Measurements from ENCODE around the gene SLC28A3. TPM values are rescaled to one million over a fixed set of nuclear protein-coding genes. Genes with fewer than 3 reads are reported as not detected.

Gene SLC28A3
- total and polyA plus RNA-seq, 2 experiments from 2014 or later = not detected

- TF ChIP-seq STAT1 (IDR thresholded peaks at IDR 0.05; ENCODE audit: unreplicated experiment) = no peak
- no peak for TF ChIP-seq POLR2AphosphoS5 (IDR thresholded peaks at IDR 0.05; ENCODE audit: low read depth)
- TF ChIP-seq ZNF331 (CRISPR knock-in tag; IDR thresholded peaks at IDR 0.05; ENCODE audit: low read depth) = no peak
- TF ChIP-seq EZH2 (IDR thresholded peaks at IDR 0.05; ENCODE audit: low read depth, unreplicated experiment) = no peak
- no peak for TF ChIP-seq NANOG (IDR thresholded peaks at IDR 0.05; ENCODE audit: borderline replicate concordance)
- no peak for TF ChIP-seq REST (IDR thresholded peaks at IDR 0.05; ENCODE audit: unreplicated experiment)
- no peak for TF ChIP-seq ZNF114 (CRISPR knock-in tag; IDR thresholded peaks at IDR 0.05)
- no peak for TF ChIP-seq EZH2phosphoT487 (IDR thresholded peaks at IDR 0.05; ENCODE audit: unreplicated experiment)
These were observed 47.4 kb downstream of the SLC28A3 start (continued) for GRCh38 chr9:84293001-84293798.

- no peaks in the 10 kb centered on the region for H3K4me1 ChIP-seq (ENCODE audit: insufficient read depth)
- H3K27ac Mint-ChIP-seq = no peak overlapping the region
- no peak overlapping the region for H3K27ac ChIP-seq (ENCODE audit: low read depth)
- ATAC-seq = no peak
- no peak overlapping the region for H3K4me2 ChIP-seq
- no peaks in the 10 kb centered on the region for H4K20me1 ChIP-seq (replicated peaks; ENCODE audit: insufficient read depth)
- no peaks in the 10 kb centered on the region for H3K27me3 ChIP-seq (ENCODE audit: insufficient read depth)
- TF ChIP-seq EZH2phosphoT487 (IDR thresholded peaks at IDR 0.05; ENCODE audit: unreplicated experiment) = no peak
- no peak overlapping the region for H3K4me3 ChIP-seq
- DNase-seq (ENCODE audit: low spot score) = no peak
- H3K36me3 ChIP-seq (ENCODE audit: insufficient read depth) = no peaks in the 10 kb centered on the region
- no peaks in the 10 kb centered on the region for H3K36me3 Mint-ChIP-seq (ENCODE audit: low read depth)
- H3K4me3 Mint-ChIP-seq = no peak overlapping the region
- peaks cover 10% of the 10 kb centered on the region for H3K27me3 Mint-ChIP-seq (ENCODE audit: insufficient read depth, low read depth, poor library complexity)
- no peak overlapping the region for H2AFZ ChIP-seq
- H3K4me1 Mint-ChIP-seq = peaks cover 8% of the 10 kb centered on the region
- no peaks in the 10 kb centered on the region for H3F3A ChIP-seq (replicated peaks; ENCODE audit: low read depth)
- no peaks in the 10 kb centered on the region for H3K79me2 ChIP-seq (replicated peaks; ENCODE audit: insufficient read depth)
- no peaks in the 10 kb centered on the region for H3K9me3 Mint-ChIP-seq
- H3K9me2 ChIP-seq (ENCODE audit: insufficient read depth) = 0 out of 2 replicates have a peak, but pooled peaks cover 3% of the 10 kb centered on the region
These were observed 55.2 kb downstream of the SLC28A3 start for GRCh38 chr9:84285381-84285780.

- H3K9me3 Mint-ChIP-seq = no peaks in the 10 kb centered on the region
- H3K9me2 ChIP-seq (ENCODE audit: insufficient read depth) = 0 out of 2 replicates have a peak, but pooled peaks cover 3% of the 10 kb centered on the region
- no peak overlapping the region for H3K27ac ChIP-seq (ENCODE audit: low read depth)
- no peak overlapping the region for H3K4me2 ChIP-seq
- H3K27ac Mint-ChIP-seq = no peak overlapping the region
- no peaks in the 10 kb centered on the region for H3K4me1 ChIP-seq (ENCODE audit: insufficient read depth)
- no peak overlapping the region for H3K4me3 ChIP-seq
- no peaks in the 10 kb centered on the region for H3F3A ChIP-seq (replicated peaks; ENCODE audit: low read depth)
- H3K36me3 ChIP-seq (ENCODE audit: insufficient read depth) = no peaks in the 10 kb centered on the region
- H3K27me3 Mint-ChIP-seq (ENCODE audit: insufficient read depth, low read depth, poor library complexity) = peaks cover 7% of the 10 kb centered on the region
- ATAC-seq = no peak
- H4K20me1 ChIP-seq (replicated peaks; ENCODE audit: insufficient read depth) = no peaks in the 10 kb centered on the region
- no peak overlapping the region for H2AFZ ChIP-seq
- DNase-seq (ENCODE audit: low spot score) = no peak
- no peak overlapping the region for H3K4me3 Mint-ChIP-seq
- no peaks in the 10 kb centered on the region for H3K79me2 ChIP-seq (replicated peaks; ENCODE audit: insufficient read depth)
- H3K27me3 ChIP-seq (ENCODE audit: insufficient read depth) = no peaks in the 10 kb centered on the region
- H3K36me3 Mint-ChIP-seq (ENCODE audit: low read depth) = no peaks in the 10 kb centered on the region
- peaks cover 2% of the 10 kb centered on the region; the same call in 2 of the 3 replicates for H3K4me1 Mint-ChIP-seq
- TF ChIP-seq JUNB (IDR thresholded peaks at IDR 0.05; ENCODE audit: unreplicated experiment) (no peak), NANOG (IDR thresholded peaks at IDR 0.05; ENCODE audit: borderline replicate concordance) (no peak), ZNF331 (CRISPR knock-in tag; IDR thresholded peaks at IDR 0.05; ENCODE audit: low read depth) (no peak), POLR2AphosphoS5 (IDR thresholded peaks at IDR 0.05; ENCODE audit: low read depth) (no peak), CTCF (conservative IDR thresholded peaks at IDR 0.05; ENCODE audit: low read depth in 2 of 2) (no peak), EZH2phosphoT487 (IDR thresholded peaks at IDR 0.05; ENCODE audit: unreplicated experiment) (no peak), ZNF114 (CRISPR knock-in tag; IDR thresholded peaks at IDR 0.05) (no peak)
These were observed 56.6 kb downstream of the SLC28A3 start for GRCh38 chr9:84283946-84284345.

All from GM23338 (cell line).